Measurements from ENCODE around the gene POLN. TPM values are rescaled to one million over a fixed set of nuclear protein-coding genes. Genes with fewer than 3 reads are reported as not detected.

POLN gene
- total and polyA plus RNA-seq, 11 donors, result 0.38 to 4.5 (median 1.9) TPM

DNA sequence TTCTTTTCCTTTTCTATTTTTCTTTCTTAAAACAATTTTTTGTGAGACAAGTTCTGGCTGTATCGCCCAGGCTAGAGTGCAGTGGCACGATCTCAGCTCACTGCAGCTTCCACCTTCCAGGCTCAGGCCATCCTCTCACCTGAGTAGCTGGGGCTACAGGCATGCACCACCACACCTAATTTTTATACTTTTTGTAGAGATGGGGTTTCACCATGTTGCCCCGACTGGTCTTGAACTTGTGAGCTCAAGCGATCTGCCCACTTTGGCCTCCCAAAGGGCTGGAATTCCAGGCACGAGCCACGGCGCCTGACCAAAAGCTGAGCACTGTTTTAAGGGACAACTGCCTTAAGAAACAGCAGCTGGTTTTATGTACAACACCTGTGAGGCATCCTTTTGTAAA lies 192.1 kb downstream of the POLN start:
- TF ChIP-seq, protein P1, sequence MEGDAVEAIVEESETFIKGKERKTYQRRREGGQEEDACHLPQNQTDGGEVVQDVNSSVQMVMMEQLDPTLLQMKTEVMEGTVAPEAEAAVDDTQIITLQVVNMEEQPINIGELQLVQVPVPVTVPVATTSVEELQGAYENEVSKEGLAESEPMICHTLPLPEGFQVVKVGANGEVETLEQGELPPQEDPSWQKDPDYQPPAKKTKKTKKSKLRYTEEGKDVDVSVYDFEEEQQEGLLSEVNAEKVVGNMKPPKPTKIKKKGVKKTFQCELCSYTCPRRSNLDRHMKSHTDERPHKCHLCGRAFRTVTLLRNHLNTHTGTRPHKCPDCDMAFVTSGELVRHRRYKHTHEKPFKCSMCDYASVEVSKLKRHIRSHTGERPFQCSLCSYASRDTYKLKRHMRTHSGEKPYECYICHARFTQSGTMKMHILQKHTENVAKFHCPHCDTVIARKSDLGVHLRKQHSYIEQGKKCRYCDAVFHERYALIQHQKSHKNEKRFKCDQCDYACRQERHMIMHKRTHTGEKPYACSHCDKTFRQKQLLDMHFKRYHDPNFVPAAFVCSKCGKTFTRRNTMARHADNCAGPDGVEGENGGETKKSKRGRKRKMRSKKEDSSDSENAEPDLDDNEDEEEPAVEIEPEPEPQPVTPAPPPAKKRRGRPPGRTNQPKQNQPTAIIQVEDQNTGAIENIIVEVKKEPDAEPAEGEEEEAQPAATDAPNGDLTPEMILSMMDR (IDR thresholded peaks at IDR 0.05), result no peak
- TF ChIP-seq POLR2A (IDR thresholded peaks at IDR 0.05), result no peak
- Histone ChIP-seq H3K4me3 (no peak overlapping the region), H3K4me1 (no peaks in the 10 kb centered on the region), H3K9me3 (peaks cover 0 to 3% (median 0%) of the 10 kb centered on the region in 12 donors), H3K36me3 (no peaks in the 10 kb centered on the region), H3K27me3 (peaks cover 5 to 69% (median 20%) of the 10 kb centered on the region in 9 donors), H3K27ac (no peak overlapping the region)
- intact Hi-C loops (cut with DNase I), result no loop called here
- DNase-seq, result peak in 1 of 5 donors; percentile 15
- ATAC-seq, result no peak
- 82 to 87% (median 84%) methylated on average over 7 of the region's 7 CpGs for WGBS, 4 donors

DNA sequence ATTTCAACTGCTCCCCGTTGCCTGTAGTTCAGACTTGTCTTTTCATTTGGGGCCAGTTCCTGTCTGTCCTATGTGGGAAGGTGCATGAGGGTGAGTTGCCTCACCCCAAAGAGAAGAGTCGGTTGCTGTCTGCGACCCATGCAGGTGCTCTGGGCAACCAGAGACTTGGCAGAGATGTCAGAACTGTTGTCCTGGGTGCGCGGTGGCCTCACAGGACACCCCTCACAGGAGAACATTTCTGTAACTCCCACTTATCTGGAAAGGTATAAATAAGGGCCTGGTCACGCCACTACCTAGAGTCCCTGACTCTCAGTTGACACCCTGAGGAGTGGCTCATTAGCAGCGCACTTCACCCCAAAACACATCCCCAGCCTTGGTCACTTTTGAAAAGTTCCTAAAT lies 192.5 kb downstream of the POLN start:
- H3K36me3 ChIP-seq, result no peaks in the 10 kb centered on the region
- H3K9me3 ChIP-seq, result peaks cover 0 to 5% (median 0%) of the 10 kb centered on the region in 12 donors
- no peak for DNase-seq
- intact Hi-C loops (cut with DNase I), result no loop called here
- no peak for ATAC-seq
- H3K4me3 ChIP-seq, result no peak overlapping the region
- H3K27me3 ChIP-seq, result peaks cover 5 to 65% (median 20%) of the 10 kb centered on the region in 9 donors
- H3K4me1 ChIP-seq, result no peaks in the 10 kb centered on the region
- TF ChIP-seq, protein P1 (IDR thresholded peaks at IDR 0.05), result no peak
- TF ChIP-seq POLR2A (IDR thresholded peaks at IDR 0.05), result no peak
- 86 to 91% (median 87%) methylated on average over 7 of the region's 7 CpGs for WGBS, 4 donors
- no peak overlapping the region for H3K27ac ChIP-seq

DNA sequence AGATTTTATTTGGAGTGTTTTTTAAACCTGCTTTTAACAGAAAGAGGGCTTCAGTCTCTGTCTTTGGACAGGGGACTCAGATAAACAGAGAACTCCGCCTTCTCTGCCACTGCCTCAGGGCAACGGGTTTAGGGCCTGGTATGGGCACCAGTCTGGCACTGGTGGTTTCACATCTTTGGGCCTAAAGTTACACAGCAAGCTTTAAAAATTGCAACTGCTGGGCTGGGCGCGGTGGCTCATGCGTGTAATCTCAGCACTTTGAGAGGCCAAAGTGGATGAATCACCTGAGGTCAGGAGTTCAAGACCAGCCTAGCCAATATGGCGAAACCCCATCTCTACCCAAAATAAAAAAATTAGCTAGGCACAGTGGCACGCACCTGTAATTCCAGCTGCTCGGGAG lies 193.1 kb downstream of the POLN start:
- no peak for DNase-seq
- no peak for TF ChIP-seq POLR2A (IDR thresholded peaks at IDR 0.05)
- TF ChIP-seq, protein P1 (IDR thresholded peaks at IDR 0.05), result no peak
- no peak overlapping the region for H3K27ac ChIP-seq
- intact Hi-C loops (cut with DNase I), result no loop called here
- 89 to 95% (median 94%) methylated on average over 8 of the region's 8 CpGs for WGBS, 4 donors
- peaks cover 0 to 5% (median 0%) of the 10 kb centered on the region in 12 donors for H3K9me3 ChIP-seq
- H3K4me1 ChIP-seq, result no peaks in the 10 kb centered on the region
- H3K36me3 ChIP-seq, result no peaks in the 10 kb centered on the region
- no peak for ATAC-seq
- no peak overlapping the region for H3K4me3 ChIP-seq
- peaks cover 5 to 60% (median 20%) of the 10 kb centered on the region in 9 donors for H3K27me3 ChIP-seq

DNA sequence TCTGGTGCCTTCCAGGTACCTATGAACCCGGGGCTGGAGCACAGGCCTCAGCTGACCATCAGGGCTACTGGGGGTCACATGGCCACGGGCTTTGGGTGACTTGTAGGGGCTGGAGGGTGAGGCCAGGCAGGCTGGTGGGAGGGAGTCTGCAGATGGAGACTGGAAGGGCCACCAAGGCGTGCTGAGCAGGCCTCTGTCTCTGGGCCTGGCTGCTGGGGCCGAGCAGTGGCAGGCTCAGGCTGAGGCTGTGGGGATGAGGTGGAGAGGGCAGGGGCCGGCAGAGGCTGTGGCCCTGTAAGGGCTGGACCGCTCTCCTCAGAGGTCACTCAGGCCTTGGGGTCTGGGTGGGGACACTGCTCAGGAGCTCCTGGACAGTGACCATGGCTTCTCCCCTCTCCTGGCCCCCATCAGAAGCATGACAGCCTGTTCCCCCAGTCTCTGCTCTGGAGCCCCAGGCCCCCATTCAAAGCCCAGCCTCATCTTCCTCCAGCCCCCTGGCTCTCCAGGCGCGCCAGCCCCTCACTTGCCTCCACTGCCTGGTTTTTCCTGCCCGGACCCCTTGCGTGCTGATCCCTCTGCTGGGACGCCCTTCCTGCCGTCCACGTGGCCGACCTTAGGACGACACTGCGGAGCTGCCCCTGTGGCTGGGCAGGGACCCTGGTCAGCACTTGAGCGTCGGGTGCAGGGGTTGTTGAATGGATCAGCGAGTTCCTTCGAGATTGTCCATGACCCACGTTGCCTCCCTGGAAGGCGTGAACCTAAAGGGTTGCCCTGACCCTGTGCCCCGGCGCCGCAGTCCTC lies 193.9 kb downstream of the POLN start:
- TF ChIP-seq POLR2A (IDR thresholded peaks at IDR 0.05), result no peak
- TF ChIP-seq, protein P1 (IDR thresholded peaks at IDR 0.05), result no peak
- H3K9me3 ChIP-seq, result peaks cover 0 to 5% (median 0%) of the 10 kb centered on the region in 12 donors
- intact Hi-C loops (cut with DNase I), result no loop called here

More for the DNA sequence above, 193.9 kb downstream of the POLN start:
- ATAC-seq, result no peak
- no peak overlapping the region for H3K4me3 ChIP-seq
- peaks cover 7 to 59% (median 20%) of the 10 kb centered on the region in 9 donors for H3K27me3 ChIP-seq
- WGBS, 4 donors, result 86 to 88% (median 87%) methylated on average over 21 to 25 of the region's 25 CpGs
- H3K36me3 ChIP-seq, result no peaks in the 10 kb centered on the region
- peaks cover 0 to under 1% (median 0%) of the 10 kb centered on the region in 12 donors for H3K4me1 ChIP-seq
- DNase-seq, result no peak
- H3K27ac ChIP-seq, result no peak overlapping the region
